ENCODE data around the gene B3GNT8. TPM values are rescaled to one million over a fixed set of nuclear protein-coding genes. Genes with fewer than 3 reads are reported as not detected.
"Not testable (repeated sequence)": the region's sequence is repeated elsewhere in the genome, so short reads cannot be mapped to it uniquely, and the experiment has no call there.

Gene B3GNT8
- total RNA-seq, 1 experiment from 2014 or later: not detected

GRCh38 chr19:41398050-41398418, 29.1 kb downstream of the B3GNT8 start:
- Histone ChIP-seq H3K9ac (ENCODE audit: low read length) (peak overlapping the region; percentile 97), H3K9me2 (replicated peaks; ENCODE audit: insufficient read depth, low read length) (no peaks in the 10 kb centered on the region), H3K27me3 (ENCODE audit: low read length) (no peaks in the 10 kb centered on the region), H3K4me2 (ENCODE audit: low read depth, low read length, poor library complexity, severe bottlenecking) (peak overlapping the region; percentile 87), H4K20me1 (ENCODE audit: insufficient read depth, low read depth, low read length) (0 out of 2 replicates have a peak, but pooled peaks cover 8% of the 10 kb centered on the region), H3K9me3 (ENCODE audit: low read length) (no peaks in the 10 kb centered on the region), H3K4me1 (ENCODE audit: low read length) (peaks cover 28% of the 10 kb centered on the region), H3K36me3 (ENCODE audit: insufficient read depth, low read length) (no peaks in the 10 kb centered on the region), H3K4me3 (ENCODE audit: low read length) (peak overlapping the region; percentile 99), H3K79me2 (ENCODE audit: low read length) (peaks cover 78% of the 10 kb centered on the region), H2AFZ (ENCODE audit: low read length) (peak overlapping the region; percentile 68), H3K27ac (ENCODE audit: low read length) (peak overlapping the region; percentile 87; the same call in 1 of the 2 replicates)
- DNase-seq: peak; percentile 63

- Histone ChIP-seq H3K9me2 (replicated peaks; ENCODE audit: insufficient read depth, low read length) (no peaks in the 10 kb centered on the region), H3K4me3 (ENCODE audit: low read length) (peak within 1 kb of the TSS; percentile 99), H3K4me1 (ENCODE audit: low read length) (peaks cover 28% of the 10 kb centered on the region), H3K79me2 (ENCODE audit: low read length) (peaks cover 78% of the 10 kb centered on the region), H3K9ac (ENCODE audit: low read length) (peak within 1 kb of the TSS; percentile 97), H3K27ac (ENCODE audit: low read length) (peak within 1 kb of the TSS; percentile 87), H3K36me3 (ENCODE audit: insufficient read depth, low read length) (no peaks in the 10 kb centered on the region; the same call in 1 of the 2 replicates), H4K20me1 (ENCODE audit: insufficient read depth, low read depth, low read length) (0 out of 2 replicates have a peak, but pooled peaks cover 8% of the 10 kb centered on the region), H3K4me2 (ENCODE audit: low read depth, low read length, poor library complexity, severe bottlenecking) (peak within 1 kb of the TSS; percentile 87), H3K27me3 (ENCODE audit: low read length) (no peaks in the 10 kb centered on the region), H3K9me3 (ENCODE audit: low read length) (no peaks in the 10 kb centered on the region), H2AFZ (ENCODE audit: low read length) (peak within 1 kb of the TSS; percentile 68)
- peak; percentile 100 for DNase-seq
Observed at GRCh38 chr19:41397086-41398049, 29.8 kb downstream of the B3GNT8 start, which contains the start of the genes BCKDHA and EXOSC5. TSS of gene BCKDHA (plus strand) at chr19:41397818. CDS start at chr19:41397828, 10 bp downstream. TSS of gene EXOSC5 (minus strand) at chr19:41397359. CDS start at chr19:41397328, 31 bp downstream.

GRCh38 chr19:41395355-41395754, 31.8 kb downstream of the B3GNT8 start:
- H3K9ac ChIP-seq (ENCODE audit: low read length): peak overlapping the region; percentile 78
- H3K9me3 ChIP-seq (ENCODE audit: low read length): no peaks in the 10 kb centered on the region
- no peaks in the 10 kb centered on the region for H3K27me3 ChIP-seq (ENCODE audit: low read length)
- peaks cover 65% of the 10 kb centered on the region for H3K79me2 ChIP-seq (ENCODE audit: low read length)
- no peak overlapping the region for H2AFZ ChIP-seq (ENCODE audit: low read length)
- no peaks in the 10 kb centered on the region for H3K9me2 ChIP-seq (replicated peaks; ENCODE audit: insufficient read depth, low read length)
- peak overlapping the region; percentile 99; the same call in 1 of the 2 replicates for H3K4me3 ChIP-seq (ENCODE audit: low read length)
- no peak overlapping the region for H3K27ac ChIP-seq (ENCODE audit: low read length)
- H4K20me1 ChIP-seq (ENCODE audit: insufficient read depth, low read depth, low read length): 0 out of 2 replicates have a peak, but pooled peaks cover 8% of the 10 kb centered on the region
- H3K36me3 ChIP-seq (ENCODE audit: insufficient read depth, low read length): peaks cover 5% of the 10 kb centered on the region
- H3K4me2 ChIP-seq (ENCODE audit: low read depth, low read length, poor library complexity, severe bottlenecking): peak overlapping the region; percentile 78
- H3K4me1 ChIP-seq (ENCODE audit: low read length): peaks cover 28% of the 10 kb centered on the region
- no peak for DNase-seq

- no peak for DNase-seq
- no peak overlapping the region for H3K27ac ChIP-seq (ENCODE audit: low read length)
- H3K9me3 ChIP-seq (ENCODE audit: low read length): no peaks in the 10 kb centered on the region
- H4K20me1 ChIP-seq (ENCODE audit: insufficient read depth, low read depth, low read length): 0 out of 2 replicates have a peak, but pooled peaks cover 8% of the 10 kb centered on the region
- H3K4me1 ChIP-seq (ENCODE audit: low read length): peaks cover 16% of the 10 kb centered on the region
- no peak overlapping the region for H2AFZ ChIP-seq (ENCODE audit: low read length)
- no peaks in the 10 kb centered on the region for H3K27me3 ChIP-seq (ENCODE audit: low read length)
- H3K36me3 ChIP-seq (ENCODE audit: insufficient read depth, low read length): peaks cover 14% of the 10 kb centered on the region
- no peak overlapping the region for H3K9ac ChIP-seq (ENCODE audit: low read length)
- H3K9me2 ChIP-seq (replicated peaks; ENCODE audit: insufficient read depth, low read length): no peaks in the 10 kb centered on the region
- peaks cover 44% of the 10 kb centered on the region for H3K79me2 ChIP-seq (ENCODE audit: low read length)
- no peak overlapping the region for H3K4me3 ChIP-seq (ENCODE audit: low read length)
- no peak overlapping the region for H3K4me2 ChIP-seq (ENCODE audit: low read depth, low read length, poor library complexity, severe bottlenecking)
Observed at GRCh38 chr19:41392775-41393174, 34.4 kb downstream of the B3GNT8 start.

- Histone ChIP-seq H4K20me1 (ENCODE audit: insufficient read depth, low read depth, low read length) (0 out of 2 replicates have a peak, but pooled peaks cover 8% of the 10 kb centered on the region), H3K9me3 (ENCODE audit: low read length) (no peaks in the 10 kb centered on the region), H3K9me2 (replicated peaks; ENCODE audit: insufficient read depth, low read length) (no peaks in the 10 kb centered on the region), H3K4me2 (ENCODE audit: low read depth, low read length, poor library complexity, severe bottlenecking) (no peak overlapping the region), H3K27ac (ENCODE audit: low read length) (no peak overlapping the region), H3K4me3 (ENCODE audit: low read length) (no peak overlapping the region), H3K36me3 (ENCODE audit: insufficient read depth, low read length) (peaks cover 14% of the 10 kb centered on the region), H3K27me3 (ENCODE audit: low read length) (no peaks in the 10 kb centered on the region), H3K9ac (ENCODE audit: low read length) (no peak overlapping the region), H2AFZ (ENCODE audit: low read length) (no peak overlapping the region), H3K79me2 (ENCODE audit: low read length) (peaks cover 36% of the 10 kb centered on the region), H3K4me1 (ENCODE audit: low read length) (peaks cover 16% of the 10 kb centered on the region)
- DNase-seq: no peak
Observed at GRCh38 chr19:41391618-41392017, 35.6 kb downstream of the B3GNT8 start.

- Histone ChIP-seq H2AFZ (ENCODE audit: low read length) (no peak overlapping the region), H3K9ac (ENCODE audit: low read length) (no peak overlapping the region), H3K79me2 (ENCODE audit: low read length) (no peaks in the 10 kb centered on the region), H3K27me3 (ENCODE audit: low read length) (no peaks in the 10 kb centered on the region), H3K9me2 (replicated peaks; ENCODE audit: insufficient read depth, low read length) (no peaks in the 10 kb centered on the region), H3K36me3 (ENCODE audit: insufficient read depth, low read length) (peaks cover 9% of the 10 kb centered on the region; the same call in 1 of the 2 replicates), H3K4me2 (ENCODE audit: low read depth, low read length, poor library complexity, severe bottlenecking) (no peak overlapping the region), H3K4me3 (ENCODE audit: low read length) (no peak overlapping the region), H4K20me1 (ENCODE audit: insufficient read depth, low read depth, low read length) (no peaks in the 10 kb centered on the region), H3K9me3 (ENCODE audit: low read length) (no peaks in the 10 kb centered on the region), H3K4me1 (ENCODE audit: low read length) (no peaks in the 10 kb centered on the region), H3K27ac (ENCODE audit: low read length) (no peak overlapping the region)
- no peak for DNase-seq
Observed at GRCh38 chr19:41386442-41386841, 40.7 kb downstream of the B3GNT8 start.

- H3K27me3 ChIP-seq (ENCODE audit: low read length): no peaks in the 10 kb centered on the region
- no peak for DNase-seq
Observed at GRCh38 chr19:41384351-41384750, 42.8 kb downstream of the B3GNT8 start.

GRCh38 chr19:41381536-41381935, 45.6 kb downstream of the B3GNT8 start:
- not testable (repeated sequence) for H3K4me1 ChIP-seq (ENCODE audit: low read length); H3K4me3 ChIP-seq (ENCODE audit: low read length); H3K27ac ChIP-seq (ENCODE audit: low read length); H3K9me3 ChIP-seq (ENCODE audit: low read length); H2AFZ ChIP-seq (ENCODE audit: low read length); H3K27me3 ChIP-seq (ENCODE audit: low read length); H3K9me2 ChIP-seq (replicated peaks; ENCODE audit: insufficient read depth, low read length); H3K4me2 ChIP-seq (ENCODE audit: low read depth, low read length, poor library complexity, severe bottlenecking); H3K36me3 ChIP-seq (ENCODE audit: insufficient read depth, low read length); H3K79me2 ChIP-seq (ENCODE audit: low read length); H3K9ac ChIP-seq (ENCODE audit: low read length); H4K20me1 ChIP-seq (ENCODE audit: insufficient read depth, low read depth, low read length); DNase-seq

More at GRCh38 chr19:41384351-41384750, 42.8 kb downstream of the B3GNT8 start:
- H3K79me2 ChIP-seq (ENCODE audit: low read length): no peaks in the 10 kb centered on the region
- no peak overlapping the region for H3K4me3 ChIP-seq (ENCODE audit: low read length)
- no peak overlapping the region for H3K4me2 ChIP-seq (ENCODE audit: low read depth, low read length, poor library complexity, severe bottlenecking)
- no peaks in the 10 kb centered on the region for H4K20me1 ChIP-seq (ENCODE audit: insufficient read depth, low read depth, low read length)
- H3K4me1 ChIP-seq (ENCODE audit: low read length): no peaks in the 10 kb centered on the region
- H3K36me3 ChIP-seq (ENCODE audit: insufficient read depth, low read length): 0 out of 2 replicates have a peak, but pooled peaks cover 7% of the 10 kb centered on the region
- no peaks in the 10 kb centered on the region for H3K9me2 ChIP-seq (replicated peaks; ENCODE audit: insufficient read depth, low read length)
- no peak overlapping the region for H2AFZ ChIP-seq (ENCODE audit: low read length)
- H3K9ac ChIP-seq (ENCODE audit: low read length): no peak overlapping the region
- no peak overlapping the region for H3K27ac ChIP-seq (ENCODE audit: low read length)
- no peaks in the 10 kb centered on the region for H3K9me3 ChIP-seq (ENCODE audit: low read length)

Measured in Karpas-422 (cell line).